ENCODE data around the gene CSF3R. TPM values are rescaled to one million over a fixed set of nuclear protein-coding genes. Genes with fewer than 3 reads are reported as not detected.

Gene CSF3R
- total RNA-seq, 1 experiment from 2014 or later = not detected

DNA sequence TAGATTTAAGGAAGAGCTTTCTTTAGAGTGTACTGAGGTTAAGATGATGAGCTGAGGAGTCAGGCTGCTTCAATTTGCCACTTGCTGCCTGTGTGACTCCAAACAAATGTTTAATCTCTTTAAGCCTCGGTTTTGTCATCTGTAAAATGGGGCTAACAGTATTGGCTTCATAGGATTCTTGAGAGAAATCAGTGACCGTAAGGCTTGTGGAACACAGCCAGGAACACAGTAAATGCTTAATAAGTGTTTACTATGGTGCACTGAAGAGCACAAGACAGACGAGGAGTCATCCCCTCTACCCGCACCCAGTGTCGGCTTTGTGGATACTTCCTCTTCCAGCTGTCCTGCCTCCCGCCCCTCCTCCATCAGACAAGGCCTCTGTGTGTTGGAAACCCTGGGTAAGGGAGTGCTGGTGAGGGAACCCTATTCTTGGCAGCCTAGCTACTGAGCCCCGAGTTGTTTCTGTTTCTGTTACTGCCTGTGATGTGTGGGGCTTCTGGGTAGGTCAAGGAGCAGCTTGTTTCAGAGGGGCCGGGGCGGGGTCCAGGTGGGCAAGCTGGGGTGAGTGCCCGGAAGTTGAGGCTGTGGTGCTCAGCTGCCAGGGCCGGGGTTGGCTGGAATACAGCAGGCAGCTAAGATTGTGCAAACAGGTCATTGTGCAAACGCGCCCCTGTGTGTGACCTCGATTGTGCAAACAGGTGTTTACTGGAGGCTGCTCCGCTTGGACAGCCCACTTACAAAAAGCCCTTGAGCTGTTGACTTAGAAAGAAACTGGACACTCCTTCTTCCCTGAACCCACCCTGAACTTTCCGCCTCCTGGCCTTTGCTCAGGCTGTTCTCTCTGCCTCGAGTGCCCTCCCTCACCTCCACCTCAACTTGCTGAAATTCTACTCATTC is 4.0 kb upstream of the CSF3R start:
- Mint-ChIP-seq H3K4me3 (no peak overlapping the region), H3K27ac (no peak overlapping the region)

More for the DNA sequence above, 4.0 kb upstream of the CSF3R start:
- no peaks in the 10 kb centered on the region for H3K9me3 ChIP-seq (ENCODE audit: control insufficient read depth, low read depth, low read length)
- H3K79me2 ChIP-seq (ENCODE audit: insufficient read depth, low read length) = no peaks in the 10 kb centered on the region
- TF ChIP-seq, protein P1, sequence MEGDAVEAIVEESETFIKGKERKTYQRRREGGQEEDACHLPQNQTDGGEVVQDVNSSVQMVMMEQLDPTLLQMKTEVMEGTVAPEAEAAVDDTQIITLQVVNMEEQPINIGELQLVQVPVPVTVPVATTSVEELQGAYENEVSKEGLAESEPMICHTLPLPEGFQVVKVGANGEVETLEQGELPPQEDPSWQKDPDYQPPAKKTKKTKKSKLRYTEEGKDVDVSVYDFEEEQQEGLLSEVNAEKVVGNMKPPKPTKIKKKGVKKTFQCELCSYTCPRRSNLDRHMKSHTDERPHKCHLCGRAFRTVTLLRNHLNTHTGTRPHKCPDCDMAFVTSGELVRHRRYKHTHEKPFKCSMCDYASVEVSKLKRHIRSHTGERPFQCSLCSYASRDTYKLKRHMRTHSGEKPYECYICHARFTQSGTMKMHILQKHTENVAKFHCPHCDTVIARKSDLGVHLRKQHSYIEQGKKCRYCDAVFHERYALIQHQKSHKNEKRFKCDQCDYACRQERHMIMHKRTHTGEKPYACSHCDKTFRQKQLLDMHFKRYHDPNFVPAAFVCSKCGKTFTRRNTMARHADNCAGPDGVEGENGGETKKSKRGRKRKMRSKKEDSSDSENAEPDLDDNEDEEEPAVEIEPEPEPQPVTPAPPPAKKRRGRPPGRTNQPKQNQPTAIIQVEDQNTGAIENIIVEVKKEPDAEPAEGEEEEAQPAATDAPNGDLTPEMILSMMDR (conservative IDR thresholded peaks at IDR 0.05) = no peak
- no peak overlapping the region for H3K4me2 ChIP-seq (ENCODE audit: insufficient read depth, insufficient read length, low read length)
- H3K14ac ChIP-seq (ENCODE audit: insufficient read depth, low read length) = no peak overlapping the region
- no peak overlapping the region for H4K91ac ChIP-seq (ENCODE audit: insufficient read length, low read depth, low read length)
- no peak overlapping the region for H3K18ac ChIP-seq (ENCODE audit: insufficient read length, low read depth, low read length)
- no peak overlapping the region for H3K4ac ChIP-seq (ENCODE audit: low read depth, low read length)
- H3K4me1 ChIP-seq (ENCODE audit: insufficient read depth, low read length) = no peaks in the 10 kb centered on the region; the same call in 1 of the 2 replicates
- no peak overlapping the region for H3K56ac ChIP-seq (ENCODE audit: insufficient read length, low read depth, low read length)
- no peak overlapping the region for H4K5ac ChIP-seq (ENCODE audit: insufficient read length, low read depth, low read length)
- no peak overlapping the region for H2AFZ ChIP-seq (ENCODE audit: low read length)
- no peak overlapping the region for H2BK15ac ChIP-seq (ENCODE audit: low read depth, low read length)
- peaks cover 21 to 24% of the 10 kb centered on the region in 2 experiments for H3K4me1 Mint-ChIP-seq
- no peak overlapping the region for H3K27ac ChIP-seq (ENCODE audit: insufficient read length, low read depth, low read length)
- H3K9ac ChIP-seq (ENCODE audit: extremely low read depth, insufficient read length, low read length) = no peak overlapping the region
- H2BK20ac ChIP-seq (ENCODE audit: low read depth, low read length, poor library complexity, severe bottlenecking) = no peak overlapping the region
- H3K9me3 Mint-ChIP-seq = peaks cover 0 to 8% of the 10 kb centered on the region in 2 experiments; a peak in 3 of 5 replicates
- no peak overlapping the region for H3T11ph ChIP-seq (ENCODE audit: low read length)
- peaks cover 26% of the 10 kb centered on the region for H3K27me3 Mint-ChIP-seq (ENCODE audit: low read depth)
- H3K23me2 ChIP-seq (ENCODE audit: insufficient read length, low read depth, low read length, poor library complexity, severe bottlenecking) = no peaks in the 10 kb centered on the region
- no peaks in the 10 kb centered on the region for H4K20me1 ChIP-seq (ENCODE audit: control insufficient read depth, insufficient read depth, insufficient read length)
- no peak overlapping the region for H2AK5ac ChIP-seq (ENCODE audit: insufficient read length, low read length)
- H2BK120ac ChIP-seq (ENCODE audit: low read depth, low read length, poor library complexity, severe bottlenecking) = no peak overlapping the region
- H3K36me3 Mint-ChIP-seq (ENCODE audit: insufficient read depth in 1 of 3, low read depth in 3 of 3) = no peaks in the 10 kb centered on the region
- H3K79me1 ChIP-seq (ENCODE audit: insufficient read depth, low read depth, low read length, poor library complexity, severe bottlenecking) = no peaks in the 10 kb centered on the region
- no peak overlapping the region for H2BK12ac ChIP-seq (ENCODE audit: insufficient read length, low read depth, low read length)
- no peak overlapping the region for H2BK5ac ChIP-seq (ENCODE audit: insufficient read length, low read length)
- DNase-seq = no peak
- no peak overlapping the region for H4K8ac ChIP-seq (replicated peaks; ENCODE audit: insufficient read length, low read depth, low read length)
- H3K27me3 ChIP-seq (ENCODE audit: insufficient read depth, low read length) = no peaks in the 10 kb centered on the region
- WGBS (ENCODE audit: extremely low coverage, insufficient read length, low lambda C conversion rate) = no CpG with 5 or more reads among the region's 17 CpGs
- H3K23ac ChIP-seq (ENCODE audit: insufficient read length, low read depth, low read length) = no peak overlapping the region

All from H9 (cell line).